CD4-positive, alpha-beta T cell treated with Interleukin-17A for 4 hours (primary cell): ENCODE results near the gene MLH1.
"Not testable (repeated sequence)": the region's sequence is repeated elsewhere in the genome, so short reads cannot be mapped to it uniquely, and the experiment has no call there.

Experiments used
- DNase-seq: peaks from one replicate; pipeline ENCODE4 v3.0.0-alpha.2; 2020; ENCODE audit warnings: mixed read lengths

The MLH1 gene

DNA sequence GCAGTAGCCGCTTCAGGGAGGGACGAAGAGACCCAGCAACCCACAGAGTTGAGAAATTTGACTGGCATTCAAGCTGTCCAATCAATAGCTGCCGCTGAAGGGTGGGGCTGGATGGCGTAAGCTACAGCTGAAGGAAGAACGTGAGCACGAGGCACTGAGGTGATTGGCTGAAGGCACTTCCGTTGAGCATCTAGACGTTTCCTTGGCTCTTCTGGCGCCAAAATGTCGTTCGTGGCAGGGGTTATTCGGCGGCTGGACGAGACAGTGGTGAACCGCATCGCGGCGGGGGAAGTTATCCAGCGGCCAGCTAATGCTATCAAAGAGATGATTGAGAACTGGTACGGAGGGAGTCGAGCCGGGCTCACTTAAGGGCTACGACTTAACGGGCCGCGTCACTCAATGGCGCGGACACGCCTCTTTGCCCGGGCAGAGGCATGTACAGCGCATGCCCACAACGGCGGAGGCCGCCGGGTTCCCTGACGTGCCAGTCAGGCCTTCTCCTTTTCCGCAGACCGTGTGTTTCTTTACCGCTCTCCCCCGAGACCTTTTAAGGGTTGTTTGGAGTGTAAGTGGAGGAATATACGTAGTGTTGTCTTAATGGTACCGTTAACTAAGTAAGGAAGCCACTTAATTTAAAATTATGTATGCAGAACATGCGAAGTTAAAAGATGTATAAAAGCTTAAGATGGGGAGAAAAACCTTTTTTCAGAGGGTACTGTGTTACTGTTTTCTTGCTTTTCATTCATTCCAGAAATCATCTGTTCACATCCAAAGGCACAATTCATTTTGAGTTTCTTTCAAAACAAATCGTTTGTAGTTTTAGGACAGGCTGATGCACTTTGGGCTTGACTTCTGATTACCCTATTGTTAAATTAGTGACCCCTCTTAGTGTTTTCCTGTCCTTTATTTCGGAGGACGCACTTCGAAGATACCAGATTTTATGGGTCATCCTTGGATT, at the start of gene MLH1:
MLH1 (plus strand) TSS at position 193 of the 958 bp plus-strand sequence; CDS start at position 223, 30 bp downstream.
- peak; percentile 97 for DNase-seq

DNA sequence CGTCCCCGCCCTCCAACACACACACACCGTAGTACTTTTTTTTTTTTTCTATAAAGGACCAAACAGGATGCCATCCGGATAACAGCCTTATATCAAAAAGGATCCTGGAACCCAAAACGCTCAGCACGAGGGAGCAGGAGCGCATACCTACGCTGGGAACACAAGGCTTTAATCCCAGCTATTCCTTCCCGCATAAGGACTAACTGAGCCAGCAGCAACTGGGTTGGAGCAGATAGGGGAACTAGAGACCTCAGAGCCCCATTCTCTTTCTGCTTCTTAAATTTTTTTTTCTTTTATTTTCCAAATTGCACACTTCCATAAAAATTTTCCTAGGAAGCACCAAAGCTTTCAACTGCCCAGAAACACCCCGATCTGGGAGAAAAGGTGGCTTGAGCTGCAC, 49.7 kb upstream of the MLH1 start:
- DNase-seq, result no peak

GRCh38 chr3:36944012-36944640, 49.2 kb upstream of the MLH1 start:
- peak; percentile 56 for DNase-seq

DNA sequence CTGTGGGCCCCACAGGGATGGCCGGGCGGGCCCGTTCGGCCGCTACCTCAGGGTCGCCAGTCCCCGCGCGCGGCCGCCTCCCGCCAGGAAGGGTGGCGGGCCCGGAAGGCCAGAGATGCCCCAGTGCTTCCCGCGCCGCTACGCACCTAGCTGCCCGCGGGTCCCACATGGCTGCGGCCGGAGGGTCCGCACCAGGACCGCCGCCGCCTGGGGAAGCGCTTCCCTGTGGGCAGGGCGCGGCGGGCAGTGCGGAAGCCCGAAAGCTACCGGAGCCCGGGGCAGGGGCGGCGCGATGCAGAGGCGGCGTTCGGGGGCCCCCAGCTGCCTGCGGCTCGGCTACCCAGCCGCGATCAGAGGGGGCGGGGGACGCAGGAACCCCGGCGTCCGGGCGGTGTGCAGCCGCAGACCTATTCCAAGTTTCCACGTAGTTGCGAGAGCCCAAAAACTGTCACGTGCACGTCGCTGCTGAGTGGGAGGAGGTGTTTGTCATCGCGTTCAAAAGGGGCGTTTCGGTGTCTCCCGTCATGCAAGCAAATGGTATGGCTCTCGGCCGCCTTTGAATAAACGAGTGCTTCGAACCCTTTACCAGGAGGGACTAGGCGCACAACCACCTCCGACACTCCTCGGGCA, 48.6 kb upstream of the MLH1 start, which contains the start of gene TRANK1:
TRANK1 (minus strand) TSS at position 414 of the 630 bp plus-strand sequence; CDS start at position 169, 245 bp downstream.
- peak; percentile 87 for DNase-seq

DNA sequence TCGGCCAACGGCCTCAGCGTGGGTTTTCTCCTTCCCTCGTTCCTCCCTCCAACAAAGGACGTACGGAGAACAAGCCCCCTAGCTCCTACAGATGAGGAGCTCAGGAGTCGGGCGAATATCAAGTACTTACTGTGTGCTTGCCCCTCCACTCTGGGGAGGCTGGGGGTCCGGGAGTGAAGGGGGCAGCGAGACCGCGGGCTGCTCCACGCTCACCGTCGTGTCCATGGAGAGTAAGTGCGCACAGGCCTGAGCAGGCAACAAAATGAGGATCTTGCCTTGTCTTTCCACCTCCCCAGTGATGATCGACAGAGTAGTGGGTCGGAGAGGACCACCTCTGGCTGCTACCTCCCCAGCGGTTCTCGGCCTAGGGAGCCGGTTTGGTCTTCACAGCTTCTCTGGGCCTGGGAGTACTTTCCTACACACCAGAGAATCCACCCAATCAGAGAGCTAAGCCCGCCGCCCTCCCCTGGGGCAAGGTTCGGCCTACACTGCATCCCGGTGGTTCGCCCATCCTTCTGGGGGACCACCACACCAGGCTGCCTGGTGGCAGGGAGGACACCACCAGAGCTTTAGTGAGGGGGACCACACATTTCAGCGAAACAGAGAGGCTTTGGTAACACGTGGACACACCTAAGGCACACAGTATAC, 47.9 kb upstream of the MLH1 start:
- no peak for DNase-seq

DNA sequence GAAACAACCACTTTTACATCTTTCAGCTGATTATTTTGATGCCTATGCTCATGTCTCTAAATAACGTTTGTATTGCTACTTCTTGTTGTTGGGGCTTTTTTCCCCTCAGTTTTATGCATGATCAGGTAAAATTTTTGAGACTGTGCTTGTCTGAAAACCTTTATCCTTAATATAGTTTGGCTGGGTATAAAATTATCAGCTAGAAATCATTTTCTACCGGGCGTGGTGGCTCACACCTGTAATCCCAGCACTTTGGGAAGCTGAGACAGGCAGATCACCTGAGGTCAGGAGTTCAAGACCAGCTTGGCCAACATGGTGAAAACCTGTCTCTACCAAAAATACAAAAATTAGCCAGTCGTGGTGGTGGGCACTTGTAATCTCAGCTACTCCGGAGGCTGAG, 45.5 kb upstream of the MLH1 start:
- not testable (repeated sequence) for DNase-seq

DNA sequence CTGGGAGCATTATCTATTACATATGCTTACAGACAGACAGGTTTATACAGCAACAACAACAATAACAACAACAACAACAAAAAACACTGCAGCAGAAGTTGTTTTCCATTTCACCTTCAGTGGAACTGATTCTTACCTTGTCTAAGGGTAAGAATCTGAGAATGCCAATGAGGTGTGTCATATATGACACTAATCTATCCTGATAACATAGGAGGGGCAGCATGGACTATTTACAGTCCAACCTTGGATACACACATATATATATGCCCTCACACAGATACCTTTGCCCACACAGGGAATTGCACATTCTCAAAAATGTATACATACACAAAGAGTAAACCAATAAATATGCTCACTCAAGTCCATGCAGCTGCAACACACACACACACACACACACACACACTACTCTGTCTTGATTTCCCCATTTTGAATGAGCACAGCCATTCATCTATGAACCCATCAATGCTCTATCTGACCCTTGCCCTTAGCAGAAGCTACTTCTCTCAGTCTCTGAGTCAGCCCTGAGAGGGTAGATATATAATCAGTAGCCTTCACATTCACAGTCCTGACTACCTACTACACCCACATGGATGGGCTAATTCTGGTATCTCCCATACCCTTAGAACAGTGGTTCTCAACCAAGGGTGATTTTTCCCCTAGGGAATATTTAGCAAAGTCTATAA, 38.7 kb upstream of the MLH1 start:
- no peak for DNase-seq

- DNase-seq, result no peak
These were observed 37.2 kb upstream of the MLH1 start for GRCh38 chr3:36956155-36956554.

DNA sequence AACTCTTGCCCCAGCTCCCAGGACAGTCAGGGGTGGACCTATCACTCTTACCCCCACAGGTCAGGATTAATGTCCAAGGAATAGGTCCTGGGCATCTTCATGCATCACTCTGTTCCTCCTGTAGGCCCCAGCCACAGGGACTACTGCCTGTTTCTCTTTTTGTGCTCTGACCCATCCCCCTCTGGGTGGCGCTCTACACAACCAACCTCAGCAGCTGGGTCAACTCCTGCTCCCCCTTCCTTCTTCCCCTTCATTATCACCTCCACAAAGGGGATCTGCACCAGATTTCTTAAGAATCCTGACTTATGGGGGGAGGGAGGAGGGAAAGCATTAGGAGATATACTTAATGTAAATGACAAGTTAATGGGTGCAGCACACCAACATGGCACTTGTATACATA, 36.3 kb upstream of the MLH1 start:
- no peak for DNase-seq

DNA sequence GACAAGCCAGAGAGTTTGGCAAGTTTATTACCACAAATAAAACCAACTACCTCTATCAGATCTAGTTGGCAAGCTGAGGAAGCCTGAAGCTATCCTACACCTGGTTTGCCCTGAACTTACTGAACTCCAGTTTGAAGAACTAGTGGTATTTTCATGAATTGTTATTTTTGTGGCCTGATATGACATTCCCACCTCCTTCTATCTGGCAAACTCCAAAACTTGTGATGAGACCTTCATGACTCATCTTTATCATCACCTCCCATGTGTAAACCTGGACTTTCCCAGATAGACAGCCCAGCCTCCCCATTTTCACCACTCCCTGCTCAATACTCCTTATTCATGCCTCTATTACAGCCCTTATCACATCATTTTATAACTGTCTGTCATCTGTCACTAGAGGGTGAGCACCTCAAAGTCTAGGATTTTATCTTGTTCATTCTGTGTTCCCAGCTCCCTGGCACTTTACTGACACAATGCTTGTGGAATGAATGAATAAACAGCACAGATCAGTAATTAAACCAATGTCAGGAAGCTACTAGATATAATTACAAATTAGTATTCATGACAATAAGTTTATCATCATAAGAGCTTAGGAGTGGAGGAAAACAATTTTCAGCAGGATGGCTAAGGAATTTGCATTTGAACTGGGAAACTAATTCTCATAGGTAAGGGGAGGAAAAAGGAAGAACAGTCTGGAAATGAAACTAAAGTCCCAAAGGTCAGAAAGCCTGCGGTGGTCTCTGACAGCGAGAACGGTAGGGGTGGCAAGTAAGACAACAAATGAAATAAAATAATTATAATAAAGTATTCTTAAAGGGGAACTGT, 35.2 kb upstream of the MLH1 start:
- DNase-seq, result no peak

DNA sequence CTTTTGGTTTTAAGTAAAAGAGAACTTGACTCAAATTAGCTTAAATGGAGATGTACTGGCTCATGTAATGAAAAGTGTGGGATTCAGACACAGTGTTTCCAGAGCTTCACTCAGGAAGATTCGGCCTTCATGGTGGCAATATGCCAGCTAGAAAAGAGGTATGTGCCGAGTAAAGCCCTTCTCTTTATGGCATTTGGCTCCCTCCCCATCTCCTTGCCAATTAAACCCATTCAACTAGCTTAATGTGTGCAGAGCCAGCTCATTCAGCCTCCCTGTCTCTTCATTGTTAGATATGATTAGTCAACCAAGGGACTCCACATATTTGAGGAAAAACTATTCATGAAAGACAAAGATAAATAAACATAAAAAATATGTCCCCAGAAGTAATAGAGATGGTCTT, 33.5 kb upstream of the MLH1 start:
- DNase-seq, result no peak

- no peak for DNase-seq
These were observed 32.8 kb upstream of the MLH1 start for GRCh38 chr3:36960502-36960901.

- DNase-seq, result not testable (repeated sequence)
These were observed 30.3 kb upstream of the MLH1 start for GRCh38 chr3:36963008-36963407.

DNA sequence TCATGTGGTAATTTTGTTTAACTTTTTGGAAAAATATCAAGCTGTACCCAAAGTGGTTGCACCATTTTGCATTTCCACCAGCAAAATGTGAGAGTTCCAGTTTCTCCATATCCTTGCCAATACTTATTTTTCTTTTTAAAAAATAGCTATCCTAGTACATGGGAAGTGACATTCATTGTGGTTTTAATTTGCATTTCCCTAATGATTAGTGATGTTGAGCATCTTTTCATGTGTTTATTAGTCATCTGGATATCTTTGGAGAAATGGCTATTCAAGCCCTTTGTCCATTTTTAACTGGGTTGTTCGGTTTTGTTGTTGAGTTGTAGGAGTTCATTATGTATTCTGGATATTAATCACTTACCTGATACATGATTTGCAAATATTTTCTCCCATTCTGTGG, 29.0 kb upstream of the MLH1 start:
- DNase-seq, result no peak

- no peak for DNase-seq
These were observed 28.5 kb upstream of the MLH1 start for GRCh38 chr3:36964817-36965216.

DNA sequence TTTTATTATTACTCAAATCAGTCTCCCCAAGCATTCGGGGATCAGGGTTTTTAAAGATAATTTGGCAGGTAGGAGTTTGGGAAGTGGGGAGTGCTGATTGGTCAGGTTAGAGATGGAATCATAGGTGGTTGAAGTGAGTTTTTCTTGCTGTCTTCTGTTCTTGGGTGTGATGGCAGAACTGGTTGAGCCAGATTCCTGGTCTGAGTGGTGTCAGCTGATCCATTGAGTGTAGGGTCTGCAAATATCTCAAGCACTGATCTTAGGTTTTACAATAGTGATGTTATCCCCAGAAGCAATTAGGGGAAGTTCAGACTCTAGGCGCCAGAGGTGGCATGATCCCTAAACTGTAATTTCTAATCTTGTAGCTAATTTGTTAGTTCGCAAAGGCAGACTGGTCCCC, 27.9 kb upstream of the MLH1 start:
- no peak for DNase-seq

DNA sequence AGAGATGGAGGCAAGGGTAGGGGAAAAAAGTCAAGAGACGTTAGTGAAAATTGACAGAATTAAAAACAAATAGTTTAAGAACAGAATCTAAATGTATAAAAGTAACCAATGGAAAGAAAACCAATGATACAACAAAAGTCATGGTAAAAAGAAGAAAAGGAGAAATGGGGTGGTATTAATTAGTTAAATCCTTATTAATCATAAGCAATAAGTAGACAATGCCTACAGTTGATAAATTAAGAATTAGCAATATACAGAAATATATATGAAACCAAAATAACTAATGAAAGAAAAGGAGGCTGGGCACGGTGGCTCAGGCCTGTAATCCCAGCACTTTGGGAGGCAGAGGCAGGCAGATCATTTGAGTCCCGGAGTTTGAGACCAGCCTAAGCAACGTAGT, 24.2 kb upstream of the MLH1 start:
- no peak for DNase-seq

DNA sequence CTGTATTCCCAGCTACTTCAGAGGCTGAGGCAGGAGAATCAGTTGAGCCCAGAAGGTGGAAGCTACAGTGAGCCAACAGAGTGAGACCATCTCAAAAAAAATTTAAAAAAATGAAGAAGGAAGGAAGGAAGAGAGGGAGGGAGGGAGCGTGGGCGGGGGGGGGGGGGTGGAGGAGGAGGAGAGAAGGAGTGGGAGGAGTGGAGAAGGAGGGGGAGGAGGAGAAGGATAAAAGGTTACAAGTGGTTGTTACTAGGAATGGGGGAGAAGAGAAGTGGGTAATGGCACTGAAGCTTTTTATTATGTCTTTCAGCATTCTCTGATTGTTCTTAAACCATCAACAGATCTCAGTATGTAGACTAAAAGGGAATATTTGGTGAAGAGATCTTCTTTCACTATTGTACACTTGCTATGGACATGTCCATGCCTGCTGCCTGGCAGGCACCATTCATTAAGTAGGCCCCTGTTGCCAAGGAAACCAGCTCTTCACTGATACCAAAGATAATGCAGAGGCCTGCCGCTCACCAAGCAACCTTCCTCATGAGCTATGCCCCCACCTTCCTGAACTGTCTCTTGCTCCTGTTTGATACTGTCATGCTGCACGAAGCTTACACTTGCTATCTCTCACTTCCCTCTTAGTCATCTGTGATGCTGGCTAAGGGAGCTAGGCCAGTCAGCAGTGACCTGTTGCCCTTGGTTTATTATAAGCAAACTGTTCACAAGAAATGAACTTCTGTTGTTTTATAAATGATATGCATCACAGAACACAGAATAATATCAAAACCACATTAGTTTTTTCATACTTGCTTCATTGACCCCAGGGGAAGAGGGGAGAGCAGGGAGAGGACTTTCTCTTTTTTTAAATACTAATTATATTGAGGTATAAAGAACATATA, 23.5 kb upstream of the MLH1 start:
- DNase-seq, result peak; percentile 51

GRCh38 chr3:36972163-36972562, 21.2 kb upstream of the MLH1 start:
- DNase-seq, result no peak

GRCh38 chr3:36973139-36973538, 20.2 kb upstream of the MLH1 start:
- DNase-seq, result no peak
